ENCODE data around the gene CSK.

GRCh38 chr15:74842581-74843444, 60.9 kb downstream of the CSK start, which contains the start of gene ULK3:
- peak; percentile 55 to 96 (median 83) for TF ChIP-seq CTCF (IDR thresholded peaks at IDR 0.05)
- peak; percentile 61 to 76 (median 75) for TF ChIP-seq POLR2A (IDR thresholded peaks at IDR 0.05)
